GM23338 (cell line): Measurements from ENCODE around the gene EXOC6B. TPM values are rescaled to one million over a fixed set of nuclear protein-coding genes. Genes with fewer than 3 reads are reported as not detected.

Source experiments
- ATAC-seq: fragments of 200-7000 bp; cut with Tn5 transposase; 3 replicates; pipeline ENCODE4 v1.9.1; 2020
- DNase-seq: peaks from one replicate; pipeline ENCODE4 v3.0.0-alpha.2; 2015; ENCODE audit warnings: low spot score
- H2AFZ ChIP-seq: fragments of 200-600 bp; sonication (generic); 2 replicates; pipeline ENCODE4 v1.8.0; 2016; ENCODE audit warnings: antibody characterized with exemption, mild to moderate bottlenecking, moderate library complexity
- H3F3A ChIP-seq: fragments of 200-600 bp; sonication (generic); replicated peaks from 2 replicates; pipeline ENCODE4 v1.8.0; 2017; ENCODE audit warnings: antibody characterized with exemption, mixed run types, low read depth
- H3K27ac ChIP-seq: fragments of 200-600 bp; sonication (generic); 2 replicates; pipeline ENCODE4 v1.6.1; 2016; ENCODE audit warnings: low read depth
- H3K27me3 ChIP-seq: fragments of 200-600 bp; sonication (generic); 2 replicates; pipeline ENCODE4 v1.8.0; 2016; ENCODE audit warnings: mild to moderate bottlenecking, mixed run types, moderate library complexity; ENCODE audit not compliant: insufficient read depth
- H3K36me3 ChIP-seq: fragments of 200-600 bp; sonication (generic); 2 replicates; pipeline ENCODE4 v1.8.0; 2016; ENCODE audit warnings: mild to moderate bottlenecking; ENCODE audit not compliant: insufficient read depth
- H3K4me1 ChIP-seq: fragments of 200-600 bp; sonication (generic); 2 replicates; pipeline ENCODE4 v1.8.0; 2016; ENCODE audit warnings: mild to moderate bottlenecking, moderate library complexity; ENCODE audit not compliant: insufficient read depth
- H3K4me2 ChIP-seq: fragments of 200-600 bp; sonication (generic); 2 replicates; pipeline ENCODE4 v1.7.1; 2017; ENCODE audit warnings: mixed run types
- H3K4me3 ChIP-seq: fragments of 200-600 bp; sonication (generic); 2 replicates; pipeline ENCODE4 v1.6.1; 2016; ENCODE audit warnings: mixed run types
- H3K79me2 ChIP-seq: fragments of 200-600 bp; sonication (generic); replicated peaks from 2 replicates; pipeline ENCODE4 v1.8.0; 2017; ENCODE audit warnings: mild to moderate bottlenecking; ENCODE audit not compliant: insufficient read depth
- H3K9me2 ChIP-seq: fragments of 200-600 bp; sonication (generic); 2 replicates; pipeline ENCODE4 v1.8.0; 2017; ENCODE audit not compliant: insufficient read depth
- H4K20me1 ChIP-seq: fragments of 200-600 bp; sonication (generic); replicated peaks from 2 replicates; pipeline ENCODE4 v1.8.0; 2017; ENCODE audit warnings: mild to moderate bottlenecking; ENCODE audit not compliant: insufficient read depth
- H3K27ac Mint-ChIP-seq: 2 replicates; pipeline ENCODE4 v1.8.0; 2020; ENCODE audit warnings: inconsistent platforms, mild to moderate bottlenecking, moderate library complexity, mixed read lengths
- H3K27me3 Mint-ChIP-seq: 3 replicates; pipeline ENCODE4 v1.8.0; 2022; ENCODE audit warnings: low read depth, mild to moderate bottlenecking, moderate library complexity, mixed read lengths, inconsistent platforms; ENCODE audit not compliant: insufficient read depth, poor library complexity
- H3K36me3 Mint-ChIP-seq: 3 replicates; pipeline ENCODE4 v1.8.0; 2021; ENCODE audit warnings: low read depth, mild to moderate bottlenecking, inconsistent platforms, moderate library complexity, mixed read lengths
- H3K4me1 Mint-ChIP-seq: 3 replicates; pipeline ENCODE4 v1.8.0; 2020; ENCODE audit warnings: mild to moderate bottlenecking, inconsistent platforms, mixed read lengths
- H3K4me3 Mint-ChIP-seq: 3 replicates; pipeline ENCODE4 v1.8.0; 2021; ENCODE audit warnings: moderate library complexity, mild to moderate bottlenecking, inconsistent platforms, mixed read lengths
- H3K9me3 Mint-ChIP-seq: 3 replicates; pipeline ENCODE4 v1.8.0; 2020; ENCODE audit warnings: moderate library complexity, mild to moderate bottlenecking, inconsistent platforms, mixed read lengths
- CREB1 ChIP-seq: fragments of 250-450 bp; sonication (Bioruptor Pico); IDR thresholded peaks from 2 replicates; pipeline ENCODE4 v1.5.0; 2020; ENCODE audit warnings: low read depth, mild to moderate bottlenecking, moderate library complexity
- CTCF ChIP-seq, 2 experiments: fragments of 200-600 bp in 1 of 2; sonication (generic) in 1 of 2; conservative IDR thresholded peaks; 2 replicates each; pipeline versions ENCODE4 v1.5.1 to v1.6.1; 2016 to 2017; ENCODE audit warnings: antibody characterized with exemption in 2 of 2, low read depth in 2 of 2, mild to moderate bottlenecking in 2 of 2, moderate library complexity in 1 of 2
- ETS1 ChIP-seq: IDR thresholded peaks from 2 replicates; pipeline ENCODE4 v1.6.1; 2016; ENCODE audit warnings: antibody characterized with exemption
- EZH2 ChIP-seq: fragments of 200-600 bp; sonication (generic); IDR thresholded peaks from one replicate; pipeline ENCODE4 v1.8.0; 2017; ENCODE audit warnings: antibody characterized with exemption, mild to moderate bottlenecking, low read depth; ENCODE audit not compliant: unreplicated experiment
- EZH2phosphoT487 ChIP-seq: fragments of 200-600 bp; sonication (generic); IDR thresholded peaks from one replicate; pipeline ENCODE4 v1.8.1; 2018; ENCODE audit warnings: antibody characterized with exemption; ENCODE audit not compliant: unreplicated experiment
- JUNB ChIP-seq: IDR thresholded peaks from one replicate; pipeline ENCODE4 v1.6.1; 2016; ENCODE audit warnings: antibody characterized with exemption; ENCODE audit not compliant: unreplicated experiment
- NANOG ChIP-seq: IDR thresholded peaks from 2 replicates; pipeline ENCODE4 v1.6.1; 2016; ENCODE audit warnings: antibody characterized with exemption, borderline replicate concordance
- POLR2AphosphoS5 ChIP-seq: IDR thresholded peaks from 2 replicates; pipeline ENCODE4 v1.6.1; 2016; ENCODE audit warnings: antibody characterized with exemption, low read depth
- REST ChIP-seq: IDR thresholded peaks from one replicate; pipeline ENCODE4 v1.6.1; 2018; ENCODE audit warnings: antibody characterized with exemption; ENCODE audit not compliant: unreplicated experiment
- STAT1 ChIP-seq: IDR thresholded peaks from one replicate; pipeline ENCODE4 v1.6.1; 2016; ENCODE audit warnings: antibody characterized with exemption; ENCODE audit not compliant: unreplicated experiment
- ZNF114 ChIP-seq: fragments of 250-450 bp; sonication (Bioruptor Pico); IDR thresholded peaks from 2 replicates; pipeline ENCODE4 v1.5.0; 2020; ENCODE audit warnings: mild to moderate bottlenecking, moderate library complexity
- ZNF331 ChIP-seq: fragments of 250-450 bp; sonication (Bioruptor Pico); IDR thresholded peaks from 2 replicates; pipeline ENCODE4 v1.5.0; 2020; ENCODE audit warnings: low read depth, mild to moderate bottlenecking, moderate library complexity
- ZNF462 ChIP-seq: fragments of 250-450 bp; sonication (Bioruptor Pico); IDR thresholded peaks from 2 replicates; pipeline ENCODE4 v1.5.0; 2020; ENCODE audit warnings: mild to moderate bottlenecking, moderate library complexity
- polyA plus RNA-seq: library from polyadenylated mRNA; unstranded; fragments of >200 nt; fragmentation: Nextera tagmentation; extraction: Ambion mirVana; gene quantifications from 2 replicates; pipeline ENCODE4 v1.2.1, GENCODE V29; 2016
- total RNA-seq: library from RNA; depleted of rRNA; stranded (reverse); fragments of >200 nt; shearing (Covaris generic); gene quantifications from 2 replicates; pipeline ENCODE4 v1.2.3, GENCODE V29; 2014

The EXOC6B gene
- total and polyA plus RNA-seq, 2 experiments from 2014 or later, result 7.2 to 45.9 TPM

GRCh38 chr2:72150861-72151356, 674.9 kb downstream of the EXOC6B start:
- DNase-seq, result no peak
- no peak overlapping the region for H3K27ac Mint-ChIP-seq
- no peak for ATAC-seq
- H3K9me2 ChIP-seq, result no peaks in the 10 kb centered on the region
- no peak overlapping the region for H2AFZ ChIP-seq
- H3K4me2 ChIP-seq, result peak overlapping the region; percentile 87; the same call in 1 of the 2 replicates
- H3K9me3 Mint-ChIP-seq, result peaks cover 3% of the 10 kb centered on the region; the same call in 1 of the 3 replicates
- no peaks in the 10 kb centered on the region for H3F3A ChIP-seq
- no peak overlapping the region; the same call in 1 of the 2 replicates for H3K4me3 ChIP-seq
- H3K4me1 Mint-ChIP-seq, result peaks cover 27% of the 10 kb centered on the region
- H3K4me3 Mint-ChIP-seq, result no peak overlapping the region
- no peaks in the 10 kb centered on the region for H3K36me3 Mint-ChIP-seq
- no peaks in the 10 kb centered on the region for H3K36me3 ChIP-seq
- H3K27ac ChIP-seq, result no peak overlapping the region
- no peaks in the 10 kb centered on the region for H4K20me1 ChIP-seq
- peaks cover 69% of the 10 kb centered on the region for H3K27me3 ChIP-seq
- TF ChIP-seq ZNF331 (no peak), REST (no peak), STAT1 (no peak), CREB1 (CRISPR knock-in tag) (no peak), CTCF (conservative IDR thresholded peaks at IDR 0.05; ENCODE audit: low read depth in 2 of 2) (no peak; a peak in 1 of 4 replicates), ETS1 (no peak), POLR2AphosphoS5 (no peak), ZNF462 (CRISPR knock-in tag) (no peak), EZH2 (no peak), EZH2phosphoT487 (no peak), NANOG (no peak), ZNF114 (CRISPR knock-in tag) (no peak), JUNB (no peak)
- H3K27me3 Mint-ChIP-seq, result peaks cover 68% of the 10 kb centered on the region
- H3K4me1 ChIP-seq, result peaks cover 11% of the 10 kb centered on the region
- no peaks in the 10 kb centered on the region for H3K79me2 ChIP-seq
